Heart left ventricle (tissue), 13 donors: Measurements from ENCODE around the gene STAM.

Experiments used
- POLR2A ChIP-seq, 2 donors: fragments of 450-650 bp; IDR thresholded peaks; one replicate each; pipeline ENCODE4 v1.6.1; 2017; ENCODE audit warnings: antibody characterized with exemption in 2 of 2, mild to moderate bottlenecking in 2 of 2, moderate library complexity in 2 of 2
- TF ChIP-seq, protein P1 (sequence below), 12 donors: fragments of 200-600 bp; sonication (generic) in 4 of 12; IDR thresholded peaks; one replicate each; pipeline versions ENCODE4 v1.5.0 to v1.8.0; 2018 to 2022; ENCODE audit warnings: antibody characterized with exemption in 12 of 12, mild to moderate bottlenecking in 5 of 12
- donor health status: ischemic (EF 13 %, LVEDD 7.1; RV severe dilation, severe dysfunction).
- donor health status: DM: no; HTN: yes; CAD: no.
- donor health status: DM: no; HTN: no; CAD: no.
- donor health status: ischemic (EF 25% LVEDD 6.9; RV normal size, moderate dysfunction).
- donor health status: ischemic (EF 25% LVEDD 5.7; RV mildly dilated, moderate dysfunction).
- donor health status: ischemic (EF 35%, LVEDD 5.7; RV mildly dilated, moderate dysfunction).
- donor health status: nonischemic (EF 11% LVEDD 7.7; RV severe dilation, severe dysfunction).
- donor health status: DM: yes; HTN: yes; CAD: no.
- donor health status: PGD.
- donor health status: ischemic (EF 29% LVEDD 5.4; RV normal size, mild dysfunction).
- donor health status: nonischemic (EF 23%, LVEDD 6.1; RV moderate dilation, normal function).

GRCh38 chr10:17734432-17735080 lies 90.6 kb downstream of the STAM start:
- no peak for TF ChIP-seq POLR2A (IDR thresholded peaks at IDR 0.05)
- TF ChIP-seq, protein P1, sequence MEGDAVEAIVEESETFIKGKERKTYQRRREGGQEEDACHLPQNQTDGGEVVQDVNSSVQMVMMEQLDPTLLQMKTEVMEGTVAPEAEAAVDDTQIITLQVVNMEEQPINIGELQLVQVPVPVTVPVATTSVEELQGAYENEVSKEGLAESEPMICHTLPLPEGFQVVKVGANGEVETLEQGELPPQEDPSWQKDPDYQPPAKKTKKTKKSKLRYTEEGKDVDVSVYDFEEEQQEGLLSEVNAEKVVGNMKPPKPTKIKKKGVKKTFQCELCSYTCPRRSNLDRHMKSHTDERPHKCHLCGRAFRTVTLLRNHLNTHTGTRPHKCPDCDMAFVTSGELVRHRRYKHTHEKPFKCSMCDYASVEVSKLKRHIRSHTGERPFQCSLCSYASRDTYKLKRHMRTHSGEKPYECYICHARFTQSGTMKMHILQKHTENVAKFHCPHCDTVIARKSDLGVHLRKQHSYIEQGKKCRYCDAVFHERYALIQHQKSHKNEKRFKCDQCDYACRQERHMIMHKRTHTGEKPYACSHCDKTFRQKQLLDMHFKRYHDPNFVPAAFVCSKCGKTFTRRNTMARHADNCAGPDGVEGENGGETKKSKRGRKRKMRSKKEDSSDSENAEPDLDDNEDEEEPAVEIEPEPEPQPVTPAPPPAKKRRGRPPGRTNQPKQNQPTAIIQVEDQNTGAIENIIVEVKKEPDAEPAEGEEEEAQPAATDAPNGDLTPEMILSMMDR (IDR thresholded peaks at IDR 0.05), result no peak
